GM20000 (cell line): ENCODE measurements around the gene OSTM1.

Experiments
- DNase-seq: peaks from one replicate; pipeline ENCODE4 v3.0.0; 2012; ENCODE audit warnings: low spot score
- TF ChIP-seq, protein P1 (sequence below): IDR thresholded peaks from 2 replicates; pipeline ENCODE4 v1.5.1; 2012; ENCODE audit warnings: mild to moderate bottlenecking, control low read depth; ENCODE audit errors: extremely low read depth, missing control alignments

OSTM1 gene

GRCh38 chr6:108118810-108119768 lies 44.5 kb upstream of the OSTM1 start:
- TF ChIP-seq, protein P1, sequence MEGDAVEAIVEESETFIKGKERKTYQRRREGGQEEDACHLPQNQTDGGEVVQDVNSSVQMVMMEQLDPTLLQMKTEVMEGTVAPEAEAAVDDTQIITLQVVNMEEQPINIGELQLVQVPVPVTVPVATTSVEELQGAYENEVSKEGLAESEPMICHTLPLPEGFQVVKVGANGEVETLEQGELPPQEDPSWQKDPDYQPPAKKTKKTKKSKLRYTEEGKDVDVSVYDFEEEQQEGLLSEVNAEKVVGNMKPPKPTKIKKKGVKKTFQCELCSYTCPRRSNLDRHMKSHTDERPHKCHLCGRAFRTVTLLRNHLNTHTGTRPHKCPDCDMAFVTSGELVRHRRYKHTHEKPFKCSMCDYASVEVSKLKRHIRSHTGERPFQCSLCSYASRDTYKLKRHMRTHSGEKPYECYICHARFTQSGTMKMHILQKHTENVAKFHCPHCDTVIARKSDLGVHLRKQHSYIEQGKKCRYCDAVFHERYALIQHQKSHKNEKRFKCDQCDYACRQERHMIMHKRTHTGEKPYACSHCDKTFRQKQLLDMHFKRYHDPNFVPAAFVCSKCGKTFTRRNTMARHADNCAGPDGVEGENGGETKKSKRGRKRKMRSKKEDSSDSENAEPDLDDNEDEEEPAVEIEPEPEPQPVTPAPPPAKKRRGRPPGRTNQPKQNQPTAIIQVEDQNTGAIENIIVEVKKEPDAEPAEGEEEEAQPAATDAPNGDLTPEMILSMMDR = no peak
- DNase-seq = peak; percentile 59

- DNase-seq = peak; percentile 42
- TF ChIP-seq, protein P1 = no peak
Observed at GRCh38 chr6:108118359-108118724, 43.8 kb upstream of the OSTM1 start.

- DNase-seq = peak; percentile 83
- TF ChIP-seq, protein P1 = no peak
Observed at GRCh38 chr6:108117427-108118358, 43.2 kb upstream of the OSTM1 start.

DNA sequence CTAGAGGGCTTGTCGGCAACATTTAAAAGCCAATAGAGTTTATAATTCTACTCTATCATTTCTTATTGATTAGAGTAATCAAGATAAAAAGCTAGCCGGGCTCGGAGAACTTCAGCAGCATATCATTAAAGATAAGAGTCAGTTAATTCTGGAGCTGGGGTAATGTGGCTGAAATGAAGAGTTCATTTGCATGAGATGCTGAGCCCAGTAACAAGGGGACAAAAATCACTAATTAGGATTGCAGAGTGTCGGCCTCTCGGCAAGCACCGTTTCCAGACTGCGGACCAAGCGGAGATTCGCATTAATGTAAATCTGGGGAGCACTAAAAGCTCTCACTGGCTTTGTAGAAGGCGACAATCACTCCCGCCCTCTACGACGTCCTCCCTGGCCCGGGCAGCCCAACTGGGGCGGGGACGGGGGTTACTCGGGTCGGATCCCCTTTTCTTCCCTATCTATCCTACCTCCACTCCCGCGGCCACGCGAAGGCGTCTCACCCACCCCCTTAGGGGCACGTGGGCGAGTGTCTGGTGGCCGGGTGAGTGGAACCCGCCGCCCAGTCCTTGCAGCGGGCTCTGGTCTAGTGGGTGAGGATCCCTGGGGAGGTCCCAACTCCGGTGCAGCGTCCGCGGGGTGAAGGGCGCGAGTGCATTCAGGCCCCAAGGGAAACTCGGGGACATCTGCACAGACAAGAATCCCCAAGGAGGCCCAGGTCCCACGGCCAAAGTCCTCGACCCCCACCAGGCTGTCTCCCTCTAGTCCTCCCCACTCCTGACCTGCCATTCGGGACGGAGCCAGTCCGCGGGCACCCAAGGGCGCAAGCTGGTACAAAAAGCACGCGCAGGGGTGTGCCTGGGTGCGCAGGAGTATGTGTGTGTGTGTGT lies 42.2 kb upstream of the OSTM1 start:
- no peak for DNase-seq
- TF ChIP-seq, protein P1 = no peak

DNA sequence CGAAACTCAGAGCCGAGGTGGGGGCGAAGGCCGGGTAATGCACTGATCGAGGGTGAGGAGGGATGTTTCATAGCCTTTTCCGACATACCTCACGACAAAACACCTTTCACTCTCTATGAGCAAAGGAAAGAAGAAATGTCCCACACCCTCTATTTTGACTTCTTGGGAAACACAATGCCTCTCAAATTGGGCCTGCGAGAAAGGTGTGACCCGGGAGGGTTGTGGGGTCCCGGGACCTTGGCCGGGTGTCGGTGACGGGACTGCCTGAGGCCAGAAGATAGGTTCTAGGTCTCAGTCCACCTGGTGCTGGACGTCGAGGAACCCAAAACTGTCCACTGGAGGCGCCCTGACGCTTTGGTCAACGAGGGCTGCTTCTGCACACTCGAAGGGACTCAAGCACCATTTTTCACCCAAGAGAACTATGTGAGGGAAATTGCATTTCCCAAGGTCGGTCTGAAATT lies 41.1 kb upstream of the OSTM1 start:
- DNase-seq = peak; percentile 66
- TF ChIP-seq, protein P1 = no peak

GRCh38 chr6:108114841-108115597 lies 40.5 kb upstream of the OSTM1 start:
- DNase-seq = no peak
- TF ChIP-seq, protein P1 = no peak
